Hepatocyte (in vitro differentiated cells): ENCODE data around the gene GTF3A.

Experiments used
- EZH2 ChIP-seq: fragments of 200-600 bp; sonication (generic); IDR thresholded peaks from 2 replicates; pipeline ENCODE4 v1.6.1; 2016; ENCODE audit warnings: antibody characterized with exemption, mild to moderate bottlenecking, borderline replicate concordance
- TF ChIP-seq, protein P1 (sequence below): fragments of 200-600 bp; sonication (generic); IDR thresholded peaks from 2 replicates; pipeline ENCODE4 v1.5.1; 2016; ENCODE audit warnings: antibody characterized with exemption, mild to moderate bottlenecking; ENCODE audit not compliant: poor library complexity

DNA sequence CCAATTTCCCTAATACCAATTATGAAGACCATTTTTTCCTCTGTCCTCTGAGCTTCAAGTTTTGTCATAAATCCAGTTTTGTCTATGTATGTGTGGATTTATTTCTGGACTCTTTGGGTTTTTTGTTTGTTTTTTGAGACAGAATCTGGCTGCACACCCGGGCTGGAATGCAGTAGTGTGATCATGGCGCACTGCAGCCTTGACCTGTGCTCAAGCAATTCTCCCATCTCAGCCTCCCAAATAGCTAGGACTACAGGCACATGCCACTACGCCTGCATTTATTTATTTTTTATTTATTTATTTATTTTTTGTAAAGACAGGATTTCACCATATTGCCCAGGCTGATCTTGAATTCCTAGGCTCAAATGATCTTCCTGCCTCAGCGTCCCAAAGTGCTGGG is 45.3 kb upstream of the GTF3A start:
- TF ChIP-seq, protein P1, sequence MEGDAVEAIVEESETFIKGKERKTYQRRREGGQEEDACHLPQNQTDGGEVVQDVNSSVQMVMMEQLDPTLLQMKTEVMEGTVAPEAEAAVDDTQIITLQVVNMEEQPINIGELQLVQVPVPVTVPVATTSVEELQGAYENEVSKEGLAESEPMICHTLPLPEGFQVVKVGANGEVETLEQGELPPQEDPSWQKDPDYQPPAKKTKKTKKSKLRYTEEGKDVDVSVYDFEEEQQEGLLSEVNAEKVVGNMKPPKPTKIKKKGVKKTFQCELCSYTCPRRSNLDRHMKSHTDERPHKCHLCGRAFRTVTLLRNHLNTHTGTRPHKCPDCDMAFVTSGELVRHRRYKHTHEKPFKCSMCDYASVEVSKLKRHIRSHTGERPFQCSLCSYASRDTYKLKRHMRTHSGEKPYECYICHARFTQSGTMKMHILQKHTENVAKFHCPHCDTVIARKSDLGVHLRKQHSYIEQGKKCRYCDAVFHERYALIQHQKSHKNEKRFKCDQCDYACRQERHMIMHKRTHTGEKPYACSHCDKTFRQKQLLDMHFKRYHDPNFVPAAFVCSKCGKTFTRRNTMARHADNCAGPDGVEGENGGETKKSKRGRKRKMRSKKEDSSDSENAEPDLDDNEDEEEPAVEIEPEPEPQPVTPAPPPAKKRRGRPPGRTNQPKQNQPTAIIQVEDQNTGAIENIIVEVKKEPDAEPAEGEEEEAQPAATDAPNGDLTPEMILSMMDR, result no peak
- TF ChIP-seq EZH2, result no peak
